GM10847 (cell line): ENCODE results near the gene WDFY3.

Experiments used
- POLR2A ChIP-seq: IDR thresholded peaks from 2 replicates; pipeline ENCODE4 v1.6.1; 2011; ENCODE audit not compliant: insufficient read length; ENCODE audit errors: extremely low read depth

WDFY3 gene

GRCh38 chr4:84966382-84967242 lies at the start of gene WDFY3:
Gene WDFY3 (minus strand): TSS chr4:84966690. CDS start chr4:84860591, 106,099 bp downstream.
- no peak for TF ChIP-seq POLR2A

GRCh38 chr4:85005865-85006377 lies 39.4 kb upstream of the WDFY3 start:
- no peak for TF ChIP-seq POLR2A

GRCh38 chr4:85000343-85000742 lies 33.9 kb upstream of the WDFY3 start:
- no peak for TF ChIP-seq POLR2A

GRCh38 chr4:84995386-84995785 lies 28.9 kb upstream of the WDFY3 start:
- TF ChIP-seq POLR2A, result no peak

GRCh38 chr4:84994280-84994679 lies 27.8 kb upstream of the WDFY3 start:
- no peak for TF ChIP-seq POLR2A

- TF ChIP-seq POLR2A, result no peak
These were observed 19.5 kb upstream of the WDFY3 start for GRCh38 chr4:84985952-84986351.

- no peak for TF ChIP-seq POLR2A
These were observed 10.9 kb upstream of the WDFY3 start for GRCh38 chr4:84977396-84977795.

GRCh38 chr4:84973856-84974255 lies 7.4 kb upstream of the WDFY3 start:
- TF ChIP-seq POLR2A, result no peak

- no peak for TF ChIP-seq POLR2A
These were observed 4.9 kb upstream of the WDFY3 start for GRCh38 chr4:84971319-84971932.

GRCh38 chr4:84968925-84969324 lies 2.4 kb upstream of the WDFY3 start:
- TF ChIP-seq POLR2A, result no peak

GRCh38 chr4:84967243-84967690 lies 777 bp upstream of the WDFY3 start:
- no peak for TF ChIP-seq POLR2A

- no peak for TF ChIP-seq POLR2A
These were observed 723 bp downstream of the WDFY3 start for GRCh38 chr4:84965553-84966381.

GRCh38 chr4:84964995-84965552 lies 1.4 kb downstream of the WDFY3 start:
- no peak for TF ChIP-seq POLR2A

GRCh38 chr4:84962102-84962501 lies 4.4 kb downstream of the WDFY3 start:
- TF ChIP-seq POLR2A, result no peak

GRCh38 chr4:84958434-84958833 lies 8.1 kb downstream of the WDFY3 start:
- TF ChIP-seq POLR2A, result no peak
